Measurements from ENCODE around the gene CCDC9B. TPM values are rescaled to one million over a fixed set of nuclear protein-coding genes. Genes with fewer than 3 reads are reported as not detected.

CCDC9B gene
- total RNA-seq, 1 donor from 2014 or later = 9.8 TPM

GRCh38 chr15:40366457-40367370 lies 26.0 kb upstream of the CCDC9B start:
- no peak overlapping the region for H3K4me3 Mint-ChIP-seq (ENCODE audit: unreplicated experiment)
- no peak overlapping the region for H3K27ac Mint-ChIP-seq (ENCODE audit: unreplicated experiment)
- H3K36me3 Mint-ChIP-seq (ENCODE audit: low read depth, unreplicated experiment) = no peaks in the 10 kb centered on the region
- H3K36me3 ChIP-seq (ENCODE audit: insufficient read depth, low read length) = no peaks in the 10 kb centered on the region
- no peaks in the 10 kb centered on the region for H3K9me3 ChIP-seq (ENCODE audit: insufficient read depth, low read depth, low read length)
- H3K4me1 Mint-ChIP-seq (ENCODE audit: low read depth, unreplicated experiment) = no peaks in the 10 kb centered on the region
- DNase-seq (ENCODE audit: low read depth) = no peak
- FAIRE-seq = no peak
- H3K27ac ChIP-seq (ENCODE audit: low read depth, low read length) = no peak overlapping the region
- H3K9ac ChIP-seq (ENCODE audit: low read length) = no peak overlapping the region
- peaks cover 57% of the 10 kb centered on the region for H3K27me3 Mint-ChIP-seq (ENCODE audit: low read depth, unreplicated experiment)
- peaks cover 7% of the 10 kb centered on the region for H3K27me3 ChIP-seq (ENCODE audit: insufficient read depth, low read length)
- TF ChIP-seq CTCF (IDR thresholded peaks at IDR 0.05; ENCODE audit: insufficient read depth, low read depth, low read length) (no peak), EZH2 (IDR thresholded peaks at IDR 0.05; ENCODE audit: insufficient read depth, low read length) (no peak)
- H3K4me3 ChIP-seq (ENCODE audit: insufficient read depth, low read depth, low read length) = no peak overlapping the region
- no peak overlapping the region for H3K4me2 ChIP-seq (ENCODE audit: low read length)
- H2AFZ ChIP-seq (ENCODE audit: low read depth, low read length) = no peak overlapping the region
- H3K4me1 ChIP-seq (ENCODE audit: insufficient read depth, low read length) = peaks cover 4% of the 10 kb centered on the region
- no peaks in the 10 kb centered on the region for H4K20me1 ChIP-seq (ENCODE audit: insufficient read depth, low read length)
- peaks cover 6% of the 10 kb centered on the region for H3K9me3 Mint-ChIP-seq (ENCODE audit: unreplicated experiment)
- no peaks in the 10 kb centered on the region for H3K79me2 ChIP-seq (ENCODE audit: insufficient read depth, low read length)

- H3K4me1 Mint-ChIP-seq (ENCODE audit: low read depth, unreplicated experiment) = no peaks in the 10 kb centered on the region
- H3K4me2 ChIP-seq (ENCODE audit: low read length) = no peak overlapping the region
- H4K20me1 ChIP-seq (ENCODE audit: insufficient read depth, low read length) = no peaks in the 10 kb centered on the region
- H3K4me3 ChIP-seq (ENCODE audit: insufficient read depth, low read depth, low read length) = no peak overlapping the region
- H3K27ac ChIP-seq (ENCODE audit: low read depth, low read length) = no peak overlapping the region
- H3K9ac ChIP-seq (ENCODE audit: low read length) = no peak overlapping the region
- no peak overlapping the region for H3K27ac Mint-ChIP-seq (ENCODE audit: unreplicated experiment)
- peaks cover 7% of the 10 kb centered on the region for H3K27me3 ChIP-seq (ENCODE audit: insufficient read depth, low read length)
- peaks cover 57% of the 10 kb centered on the region for H3K27me3 Mint-ChIP-seq (ENCODE audit: low read depth, unreplicated experiment)
- H2AFZ ChIP-seq (ENCODE audit: low read depth, low read length) = no peak overlapping the region
- H3K4me1 ChIP-seq (ENCODE audit: insufficient read depth, low read length) = peaks cover 4% of the 10 kb centered on the region
- no peaks in the 10 kb centered on the region for H3K79me2 ChIP-seq (ENCODE audit: insufficient read depth, low read length)
- H3K4me3 Mint-ChIP-seq (ENCODE audit: unreplicated experiment) = no peak overlapping the region
- no peaks in the 10 kb centered on the region for H3K9me3 ChIP-seq (ENCODE audit: insufficient read depth, low read depth, low read length)
- H3K36me3 Mint-ChIP-seq (ENCODE audit: low read depth, unreplicated experiment) = no peaks in the 10 kb centered on the region
- no peaks in the 10 kb centered on the region for H3K36me3 ChIP-seq (ENCODE audit: insufficient read depth, low read length)
- DNase-seq (ENCODE audit: low read depth) = no peak
- no peak for FAIRE-seq
- no peak for TF ChIP-seq CTCF (IDR thresholded peaks at IDR 0.05; ENCODE audit: insufficient read depth, low read depth, low read length)
- H3K9me3 Mint-ChIP-seq (ENCODE audit: unreplicated experiment) = peaks cover 6% of the 10 kb centered on the region
These were observed 25.1 kb upstream of the CCDC9B start for GRCh38 chr15:40365624-40366456.

Data from astrocyte (in vitro differentiated cells and primary cell).